ENCODE measurements around the gene CCDC91.

CCDC91 gene

DNA sequence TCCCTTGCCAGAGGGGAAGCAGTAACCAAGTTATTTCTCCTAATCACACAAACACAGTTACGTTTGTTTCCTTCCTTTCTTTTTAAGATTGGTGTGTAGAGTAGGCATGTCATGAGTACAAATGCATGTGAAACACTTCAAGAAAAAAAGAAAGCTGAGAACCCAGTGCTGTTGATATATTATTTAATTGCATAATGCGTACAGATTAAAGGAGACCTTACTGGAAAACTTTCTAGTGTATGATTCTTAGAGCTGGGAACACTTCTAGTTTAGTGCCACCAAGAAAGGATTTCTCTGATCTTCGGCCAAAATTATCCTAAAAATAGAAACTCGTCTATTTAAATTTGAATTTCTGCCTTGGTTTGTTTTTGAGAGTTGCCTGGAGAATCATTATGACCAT lies 365.5 kb downstream of the CCDC91 start:
- ChIA-PET CTCF (no interaction called here), POLR2A (no interaction called here)
- DNase-seq (ENCODE audit: extremely low spot score), result no peak
- no peak for TF ChIP-seq SUZ12 (IDR thresholded peaks at IDR 0.05)
- TF ChIP-seq ELF4 (IDR thresholded peaks at IDR 0.05), result no peak
- TF ChIP-seq TARDBP (IDR thresholded peaks at IDR 0.05), result no peak
- no peak for TF ChIP-seq ARNT (IDR thresholded peaks at IDR 0.05)
- no peak for TF ChIP-seq CTBP1 (IDR thresholded peaks at IDR 0.05; ENCODE audit: borderline replicate concordance)
- no peak for TF ChIP-seq BHLHE40 (IDR thresholded peaks at IDR 0.05; ENCODE audit: borderline replicate concordance)

DNA sequence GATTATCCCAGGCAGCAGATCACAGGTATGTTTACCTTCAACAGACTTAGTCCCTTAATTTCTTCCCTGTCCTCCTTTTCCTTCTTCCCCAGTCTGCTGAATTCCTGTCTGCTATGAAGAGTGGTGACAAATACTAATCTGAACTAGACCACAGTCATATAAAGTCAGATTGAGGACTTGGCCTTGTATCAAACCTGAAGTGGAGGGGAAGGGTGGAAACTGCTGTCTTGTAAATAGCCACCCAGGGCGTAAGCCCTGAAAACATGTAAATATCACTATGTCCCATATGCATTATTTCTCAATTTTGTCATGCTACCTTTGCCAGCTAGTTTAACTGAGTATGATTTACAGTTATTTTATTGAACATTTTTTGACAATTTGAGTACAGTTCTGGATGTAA lies 368.0 kb downstream of the CCDC91 start:
- TF ChIP-seq L3MBTL2 (conservative IDR thresholded peaks at IDR 0.05), result no peak
- no peak for TF ChIP-seq ARNT (IDR thresholded peaks at IDR 0.05)
- no peak for TF ChIP-seq CTBP1 (IDR thresholded peaks at IDR 0.05; ENCODE audit: borderline replicate concordance)
- TF ChIP-seq SP1 (IDR thresholded peaks at IDR 0.05), result no peak
- TF ChIP-seq FOXA1 (IDR thresholded peaks at IDR 0.05), result no peak
- TF ChIP-seq FOXK2 (IDR thresholded peaks at IDR 0.05), result no peak
- TF ChIP-seq ELF4 (IDR thresholded peaks at IDR 0.05), result no peak
- no peak for TF ChIP-seq FOXM1 (IDR thresholded peaks at IDR 0.05; ENCODE audit: borderline replicate concordance)
- TF ChIP-seq, protein P1, sequence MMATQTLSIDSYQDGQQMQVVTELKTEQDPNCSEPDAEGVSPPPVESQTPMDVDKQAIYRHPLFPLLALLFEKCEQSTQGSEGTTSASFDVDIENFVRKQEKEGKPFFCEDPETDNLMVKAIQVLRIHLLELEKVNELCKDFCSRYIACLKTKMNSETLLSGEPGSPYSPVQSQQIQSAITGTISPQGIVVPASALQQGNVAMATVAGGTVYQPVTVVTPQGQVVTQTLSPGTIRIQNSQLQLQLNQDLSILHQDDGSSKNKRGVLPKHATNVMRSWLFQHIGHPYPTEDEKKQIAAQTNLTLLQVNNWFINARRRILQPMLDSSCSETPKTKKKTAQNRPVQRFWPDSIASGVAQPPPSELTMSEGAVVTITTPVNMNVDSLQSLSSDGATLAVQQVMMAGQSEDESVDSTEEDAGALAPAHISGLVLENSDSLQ (IDR thresholded peaks at IDR 0.05), result no peak
- TF ChIP-seq BHLHE40 (IDR thresholded peaks at IDR 0.05; ENCODE audit: borderline replicate concordance), result no peak
- no peak for TF ChIP-seq ZNF384 (IDR thresholded peaks at IDR 0.05)
- ChIA-PET CTCF (no interaction called here), POLR2A (no interaction called here)
- no peak for DNase-seq (ENCODE audit: extremely low spot score)

DNA sequence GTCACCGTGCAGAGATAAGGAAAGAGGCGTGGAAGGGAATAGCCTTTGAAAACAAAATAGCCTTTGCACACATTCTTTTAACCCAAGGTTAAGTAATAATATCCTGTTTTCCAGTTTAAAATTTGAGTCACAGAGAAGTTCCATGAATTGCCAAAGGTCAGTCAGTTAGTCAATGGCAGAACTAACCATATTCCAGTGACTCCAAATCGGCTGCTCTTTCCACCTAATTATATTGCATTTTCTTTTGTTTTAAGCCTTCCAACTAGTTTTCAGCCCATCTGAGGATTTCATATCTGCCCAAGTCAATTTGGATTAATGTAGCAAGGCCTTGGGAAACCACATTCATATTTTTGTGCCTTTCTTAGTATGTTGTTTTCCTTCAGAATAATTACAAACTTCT lies 373.0 kb downstream of the CCDC91 start:
- TF ChIP-seq ARNT (IDR thresholded peaks at IDR 0.05), result no peak
- no peak for TF ChIP-seq SUZ12 (IDR thresholded peaks at IDR 0.05)
- no peak for TF ChIP-seq BHLHE40 (IDR thresholded peaks at IDR 0.05; ENCODE audit: borderline replicate concordance)
- no peak for TF ChIP-seq NFRKB (IDR thresholded peaks at IDR 0.05)
- TF ChIP-seq FOXK2 (IDR thresholded peaks at IDR 0.05), result no peak
- TF ChIP-seq ZNF384 (IDR thresholded peaks at IDR 0.05), result no peak
- no peak for TF ChIP-seq CTBP1 (IDR thresholded peaks at IDR 0.05; ENCODE audit: borderline replicate concordance)
- no peak for TF ChIP-seq TARDBP (IDR thresholded peaks at IDR 0.05)
- no peak for TF ChIP-seq LEF1 (IDR thresholded peaks at IDR 0.05; ENCODE audit: borderline replicate concordance)
- TF ChIP-seq, protein P1 (IDR thresholded peaks at IDR 0.05), result no peak
- TF ChIP-seq FOXA1 (IDR thresholded peaks at IDR 0.05), result no peak
- TF ChIP-seq L3MBTL2 (conservative IDR thresholded peaks at IDR 0.05), result no peak
- POLR2A ChIA-PET, result no interaction called here

DNA sequence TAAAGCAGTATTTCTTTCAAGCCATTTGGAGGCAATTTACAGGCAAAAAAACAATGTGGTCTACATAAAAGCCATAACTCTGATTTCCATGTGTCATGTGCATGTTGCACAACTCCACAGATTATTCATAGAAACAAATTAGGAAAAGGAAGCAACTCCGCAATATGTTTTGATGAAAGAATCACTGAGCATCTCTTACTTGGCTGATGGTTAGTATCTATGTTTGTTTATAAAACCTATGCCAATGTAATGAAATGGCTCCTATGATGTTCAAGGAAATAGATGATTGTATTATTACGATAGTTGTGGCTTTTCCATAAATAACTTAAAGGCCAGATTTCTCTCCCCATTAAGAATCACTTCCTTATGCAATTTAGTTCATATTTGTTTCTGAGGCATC lies 373.7 kb downstream of the CCDC91 start:
- ChIA-PET POLR2A (no interaction called here), CTCF (no interaction called here)
- TF ChIP-seq NFRKB (IDR thresholded peaks at IDR 0.05) (no peak), LEF1 (IDR thresholded peaks at IDR 0.05; ENCODE audit: borderline replicate concordance) (no peak), L3MBTL2 (conservative IDR thresholded peaks at IDR 0.05) (no peak), BHLHE40 (IDR thresholded peaks at IDR 0.05; ENCODE audit: borderline replicate concordance) (no peak), ZNF384 (IDR thresholded peaks at IDR 0.05) (no peak), FOXA1 (IDR thresholded peaks at IDR 0.05) (no peak), HDGF (IDR thresholded peaks at IDR 0.05; ENCODE audit: borderline replicate concordance) (no peak), ARNT (IDR thresholded peaks at IDR 0.05) (no peak), TARDBP (IDR thresholded peaks at IDR 0.05) (no peak), SUZ12 (IDR thresholded peaks at IDR 0.05) (no peak), SP1 (IDR thresholded peaks at IDR 0.05) (no peak), FOXM1 (IDR thresholded peaks at IDR 0.05; ENCODE audit: borderline replicate concordance) (no peak), CTBP1 (IDR thresholded peaks at IDR 0.05; ENCODE audit: borderline replicate concordance) (no peak), FOXK2 (IDR thresholded peaks at IDR 0.05) (no peak), ELF4 (IDR thresholded peaks at IDR 0.05) (no peak)
- TF ChIP-seq, protein P1 (IDR thresholded peaks at IDR 0.05), result no peak
- DNase-seq (ENCODE audit: extremely low spot score), result no peak

More for the DNA sequence above, 373.0 kb downstream of the CCDC91 start:
- DNase-seq (ENCODE audit: extremely low spot score), result no peak
- CTCF ChIA-PET, result no interaction called here

DNA sequence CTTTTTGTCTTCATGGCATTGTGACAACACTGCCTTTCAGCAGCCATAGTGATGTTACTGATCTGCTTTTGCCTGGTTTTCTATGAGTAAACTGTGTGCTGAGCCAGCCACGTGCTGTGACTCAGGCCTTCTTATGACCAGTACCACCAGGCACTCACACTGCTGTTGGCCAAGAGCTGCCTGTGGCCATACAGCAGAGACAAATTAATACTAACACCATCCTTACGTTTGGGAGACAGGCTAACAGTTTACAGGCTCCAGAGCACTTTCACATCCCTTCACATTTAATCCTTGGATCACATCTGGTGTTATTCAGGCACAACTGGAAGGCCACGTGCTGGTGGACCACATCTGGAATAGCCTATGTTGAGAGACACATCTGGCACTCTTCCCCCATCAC lies 377.9 kb downstream of the CCDC91 start:
- DNase-seq (ENCODE audit: extremely low spot score), result no peak
- ChIA-PET POLR2A (no interaction called here), CTCF (no interaction called here)
- TF ChIP-seq HDGF (IDR thresholded peaks at IDR 0.05; ENCODE audit: borderline replicate concordance) (no peak), FOXK2 (IDR thresholded peaks at IDR 0.05) (no peak), LEF1 (IDR thresholded peaks at IDR 0.05; ENCODE audit: borderline replicate concordance) (no peak), CTBP1 (IDR thresholded peaks at IDR 0.05; ENCODE audit: borderline replicate concordance) (no peak), NFRKB (IDR thresholded peaks at IDR 0.05) (no peak), L3MBTL2 (conservative IDR thresholded peaks at IDR 0.05) (no peak), ARNT (IDR thresholded peaks at IDR 0.05) (no peak), TARDBP (IDR thresholded peaks at IDR 0.05) (no peak), FOXA1 (IDR thresholded peaks at IDR 0.05) (no peak)
- TF ChIP-seq, protein P1 (IDR thresholded peaks at IDR 0.05), result no peak

DNA sequence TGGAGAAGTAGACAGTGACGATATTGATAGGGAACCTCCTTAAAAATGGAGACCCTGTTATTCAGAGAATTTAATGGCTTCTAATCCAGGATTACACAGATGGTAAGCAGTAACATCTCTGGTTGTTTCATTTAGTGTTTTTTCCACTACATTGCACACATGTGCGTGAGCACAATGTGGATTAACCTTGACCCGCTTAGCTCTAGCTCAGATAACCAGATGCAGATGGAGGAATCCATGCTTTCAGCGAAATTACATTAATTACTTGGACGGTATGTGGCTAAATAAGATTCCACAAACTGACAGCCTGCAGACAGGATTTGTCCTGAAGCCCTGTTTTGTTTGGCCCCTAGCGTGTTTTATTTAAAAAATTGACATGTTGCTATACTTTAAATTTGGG lies 378.4 kb downstream of the CCDC91 start:
- POLR2A ChIA-PET, result no interaction called here
- TF ChIP-seq ARNT (IDR thresholded peaks at IDR 0.05) (no peak), TARDBP (IDR thresholded peaks at IDR 0.05) (no peak), FOXK2 (IDR thresholded peaks at IDR 0.05) (no peak), FOXA1 (IDR thresholded peaks at IDR 0.05) (no peak), LEF1 (IDR thresholded peaks at IDR 0.05; ENCODE audit: borderline replicate concordance) (no peak), BHLHE40 (IDR thresholded peaks at IDR 0.05; ENCODE audit: borderline replicate concordance) (no peak), NFRKB (IDR thresholded peaks at IDR 0.05) (no peak), HDGF (IDR thresholded peaks at IDR 0.05; ENCODE audit: borderline replicate concordance) (no peak), SP1 (IDR thresholded peaks at IDR 0.05) (no peak), CTBP1 (IDR thresholded peaks at IDR 0.05; ENCODE audit: borderline replicate concordance) (no peak), SUZ12 (IDR thresholded peaks at IDR 0.05) (no peak), ELF4 (IDR thresholded peaks at IDR 0.05) (no peak), L3MBTL2 (conservative IDR thresholded peaks at IDR 0.05) (no peak), ZNF384 (IDR thresholded peaks at IDR 0.05) (no peak), FOXM1 (IDR thresholded peaks at IDR 0.05; ENCODE audit: borderline replicate concordance) (no peak)
- TF ChIP-seq, protein P1 (IDR thresholded peaks at IDR 0.05), result no peak
- DNase-seq (ENCODE audit: extremely low spot score), result no peak
- CTCF ChIA-PET, result no interaction called here
